Measurements from ENCODE around the gene TTC39B.

- TF ChIP-seq ZBTB1 (tag by site-specific recombination; IDR thresholded peaks at IDR 0.05) (no peak), ZNF214 (tag by site-specific recombination; IDR thresholded peaks at IDR 0.05; ENCODE audit: borderline replicate concordance) (no peak), ZNF140 (tag by site-specific recombination; IDR thresholded peaks at IDR 0.05) (no peak)
Measured at GRCh38 chr9:15246243-15246642, 60.8 kb downstream of the TTC39B start.
